Measurements from ENCODE around the gene SORT1. TPM values are rescaled to one million over a fixed set of nuclear protein-coding genes. Genes with fewer than 3 reads are reported as not detected.
A peak's percentile ranks its signal among the peaks of the same experiment; 100 is the strongest.

Gene SORT1
- total RNA-seq, 4 donors from 2014 or later: 66.6 to 142 (median 105) TPM

GRCh38 chr1:109275706-109276345 is 121.9 kb downstream of the SORT1 start:
- no peak overlapping the region for H3K4me3 ChIP-seq
- peaks cover 0 to 42% of the 10 kb centered on the region in 2 donors for H3K36me3 ChIP-seq
- no peak for ATAC-seq
- no peaks in the 10 kb centered on the region for H3K27me3 ChIP-seq
- peak overlapping the region in 3 of 4 donors; percentile 58 to 74 (median 64) for H3K27ac ChIP-seq
- peaks cover 5 to 62% (median 6%) of the 10 kb centered on the region in 3 donors for H3K4me1 ChIP-seq
- no peak for TF ChIP-seq POLR2AphosphoS5 (IDR thresholded peaks at IDR 0.05)
- no peak for TF ChIP-seq CTCF (IDR thresholded peaks at IDR 0.05)
- TF ChIP-seq POLR2A (IDR thresholded peaks at IDR 0.05): no peak
- no peak for TF ChIP-seq EP300 (IDR thresholded peaks at IDR 0.05)
- 59 to 70% methylated on average over 2 to 5 of the region's 9 CpGs for WGBS, 2 donors (ENCODE audit: low coverage in 1 of 2)
- H3K9me3 ChIP-seq: no peaks in the 10 kb centered on the region

GRCh38 chr1:109274533-109275476 is 122.9 kb downstream of the SORT1 start:
- H3K4me1 ChIP-seq: peaks cover 5 to 52% (median 6%) of the 10 kb centered on the region in 3 donors
- H3K4me3 ChIP-seq: no peak overlapping the region
- WGBS, 2 donors (ENCODE audit: low coverage in 1 of 2): 28 to 34% methylated on average over 9 to 10 of the region's 24 CpGs
- TF ChIP-seq POLR2AphosphoS5 (IDR thresholded peaks at IDR 0.05) (peak; percentile 65), EP300 (IDR thresholded peaks at IDR 0.05) (no peak)
- H3K27me3 ChIP-seq: no peaks in the 10 kb centered on the region
- H3K27ac ChIP-seq: peak overlapping the region in 3 of 4 donors; percentile 58 to 74 (median 64)
- H3K36me3 ChIP-seq: peaks cover 0 to 42% of the 10 kb centered on the region in 2 donors
- no peaks in the 10 kb centered on the region for H3K9me3 ChIP-seq
- peak; percentile 80 for ATAC-seq

- Histone ChIP-seq H3K4me1 (peaks cover 5 to 51% (median 6%) of the 10 kb centered on the region in 3 donors), H3K4me3 (no peak overlapping the region), H3K27ac (peak overlapping the region in 2 of 4 donors; percentile 64 to 74), H3K36me3 (peaks cover 0 to 46% of the 10 kb centered on the region in 2 donors), H3K9me3 (no peaks in the 10 kb centered on the region), H3K27me3 (no peaks in the 10 kb centered on the region)
- WGBS, 2 donors (ENCODE audit: low coverage in 1 of 2): 50 to 85% methylated on average over 2 to 13 of the region's 30 CpGs
- no peak for ATAC-seq
- TF ChIP-seq POLR2AphosphoS5 (IDR thresholded peaks at IDR 0.05) (no peak), EP300 (IDR thresholded peaks at IDR 0.05) (no peak), POLR2A (IDR thresholded peaks at IDR 0.05) (no peak), CTCF (IDR thresholded peaks at IDR 0.05) (no peak)
Observed at GRCh38 chr1:109273570-109274288, 124.0 kb downstream of the SORT1 start.

DNA sequence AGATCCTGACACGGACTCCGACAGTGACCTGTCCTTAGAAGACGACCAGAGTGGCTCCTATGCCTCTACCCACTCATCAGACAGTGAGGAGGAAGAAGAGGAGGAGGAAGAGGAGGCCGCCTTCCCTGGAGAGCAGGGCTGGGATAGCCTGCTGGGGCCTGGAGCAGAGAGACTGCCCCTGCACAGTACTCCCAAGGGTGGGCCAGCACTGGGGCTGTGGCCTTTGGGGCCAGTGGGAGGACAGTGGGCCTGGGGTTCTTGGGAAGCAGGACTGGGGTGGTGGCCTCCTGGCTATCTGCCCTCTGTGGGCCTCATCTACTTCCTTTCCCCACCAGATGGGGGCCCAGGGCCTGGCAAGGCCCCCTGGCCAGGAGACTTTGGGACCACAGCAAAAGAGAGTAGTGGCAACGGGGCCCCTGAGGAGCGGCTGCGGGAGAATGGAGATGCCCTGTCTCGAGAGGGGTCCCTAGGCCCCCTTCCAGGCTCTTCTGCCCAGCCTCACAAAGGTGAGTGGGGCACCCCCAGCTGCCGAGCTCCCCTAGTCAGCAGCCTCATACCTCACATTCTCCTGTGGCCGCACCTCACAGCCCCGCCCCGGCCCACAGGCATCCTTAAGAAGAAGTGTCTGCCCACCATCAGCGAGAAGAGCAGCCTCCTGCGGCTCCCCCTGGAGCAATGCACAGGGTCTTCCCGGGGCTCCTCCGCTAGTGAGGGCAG is 124.7 kb downstream of the SORT1 start:
- no peak for ATAC-seq
- Histone ChIP-seq H3K27ac (peak overlapping the region in 3 of 4 donors; percentile 14 to 74 (median 64)), H3K27me3 (no peaks in the 10 kb centered on the region), H3K4me1 (peaks cover 5 to 44% (median 6%) of the 10 kb centered on the region in 3 donors), H3K9me3 (no peaks in the 10 kb centered on the region), H3K4me3 (no peak overlapping the region), H3K36me3 (peaks cover 0 to 53% of the 10 kb centered on the region in 2 donors)
- TF ChIP-seq POLR2A (IDR thresholded peaks at IDR 0.05): no peak
- TF ChIP-seq EP300 (IDR thresholded peaks at IDR 0.05): no peak
- no peak for TF ChIP-seq POLR2AphosphoS5 (IDR thresholded peaks at IDR 0.05)
- TF ChIP-seq CTCF (IDR thresholded peaks at IDR 0.05): no peak
- WGBS, 2 donors (ENCODE audit: low coverage in 1 of 2): no CpG with 5 or more reads among the region's 16 CpGs
